SK-N-SH (cell line): ENCODE data around the gene CLCNKB. TPM values are rescaled to one million over a fixed set of nuclear protein-coding genes. Genes with fewer than 3 reads are reported as not detected.

ENCODE experiments used
- CTCF ChIA-PET: fragments of 300-600, 350-600 bp; formaldehyde crosslinking; extraction: SDS; loops from one replicate; lab custom pipeline; 2021; lab: Yijun Ruan, JAX
- POLR2A ChIA-PET: fragments of 350-600 bp; sonication (Branson Sonifier 250); formaldehyde crosslinking; extraction: SDS; loops from one replicate; lab custom pipeline; 2020; ENCODE audit warnings: antibody characterized with exemption, inconsistent platforms; lab: Yijun Ruan, JAX
- DNase-seq: peaks from one replicate; pipeline ENCODE4 v3.0.0; 2012
- H2AFZ ChIP-seq: fragments of 200-600 bp; sonication (generic); 2 replicates; pipeline ENCODE4 v1.8.1; 2016; ENCODE audit warnings: antibody characterized with exemption, mild to moderate bottlenecking, low read depth
- H3F3A ChIP-seq: fragments of 200-600 bp; sonication (generic); replicated peaks from 2 replicates; pipeline ENCODE3; 2016; ENCODE audit warnings: antibody characterized with exemption, mild to moderate bottlenecking; ENCODE audit not compliant: insufficient read depth
- H3K27ac ChIP-seq, 2 experiments: fragments of 200-500 bp in 1 of 2; fragments of 200-600 bp in 1 of 2; sonication (Bioruptor generic) in 1 of 2; sonication (generic), shearing (Covaris generic) in 1 of 2; 2 replicates each; pipeline versions ENCODE4 v1.5.1 to v1.6.1; 2014 to 2016; ENCODE audit warnings: low read depth in 2 of 2, inconsistent platforms in 1 of 2, low read length in 1 of 2, mild to moderate bottlenecking in 1 of 2, mixed read lengths in 1 of 2
- H3K27me3 ChIP-seq: fragments of 200-600 bp; sonication (generic), shearing (Covaris generic); 2 replicates; pipeline ENCODE4 v1.6.1; 2016; ENCODE audit warnings: mixed run types; ENCODE audit not compliant: insufficient read depth
- H3K36me3 ChIP-seq, 2 experiments: fragments of 200-500 bp in 1 of 2; fragments of 200-600 bp in 1 of 2; sonication (Bioruptor generic) in 1 of 2; sonication (generic) in 1 of 2; replicated peaks in 1 of 2; 2 replicates each; pipeline versions ENCODE3 to v1.5.1; 2014 to 2016; ENCODE audit warnings: low read length in 1 of 2, mild to moderate bottlenecking in 1 of 2; ENCODE audit not compliant: insufficient read depth in 2 of 2, control insufficient read depth in 1 of 2
- H3K4me1 ChIP-seq, 2 experiments: fragments of 200-500 bp in 1 of 2; fragments of 200-600 bp in 1 of 2; sonication (Bioruptor generic) in 1 of 2; sonication (generic), shearing (Covaris generic) in 1 of 2; 2 replicates each; pipeline versions ENCODE4 v1.5.1 to v1.6.1; 2014 to 2016; ENCODE audit warnings: low read depth in 1 of 2, low read length in 1 of 2, mixed run types in 1 of 2; ENCODE audit not compliant: insufficient read depth in 2 of 2, control insufficient read depth in 1 of 2
- H3K4me2 ChIP-seq: fragments of 200-600 bp; sonication (generic), shearing (Covaris generic); 2 replicates; pipeline ENCODE4 v1.6.1; 2017; ENCODE audit warnings: mixed run types
- H3K4me3 ChIP-seq, 2 experiments: fragments of 200-500 bp in 1 of 2; fragments of 200-600 bp in 1 of 2; sonication (Bioruptor generic) in 1 of 2; sonication (generic), shearing (Covaris generic) in 1 of 2; 2 replicates each; pipeline versions ENCODE4 v1.5.1 to v1.8.1; 2014 to 2016; ENCODE audit warnings: low read depth in 2 of 2, inconsistent platforms in 1 of 2, low read length in 1 of 2, mild to moderate bottlenecking in 1 of 2, mixed read lengths in 1 of 2, moderate library complexity in 1 of 2
- H3K79me2 ChIP-seq: fragments of 200-600 bp; sonication (generic); 2 replicates; pipeline ENCODE4 v1.8.1; 2017; ENCODE audit warnings: mild to moderate bottlenecking; ENCODE audit not compliant: insufficient read depth
- H3K9ac ChIP-seq: fragments of 200-600 bp; sonication (generic); 2 replicates; pipeline ENCODE4 v1.6.1; 2017; ENCODE audit warnings: mixed run types
- H3K9me2 ChIP-seq: fragments of 200-600 bp; sonication (generic); 2 replicates; pipeline ENCODE4 v1.6.1; 2017; ENCODE audit warnings: mixed run types
- H3K9me3 ChIP-seq: fragments of 200-600 bp; sonication (generic); 2 replicates; pipeline ENCODE4 v1.6.1; 2017; ENCODE audit warnings: mixed run types, mild to moderate bottlenecking, moderate library complexity
- H4K20me1 ChIP-seq: fragments of 200-600 bp; sonication (generic); 2 replicates; pipeline ENCODE4 v1.6.1; 2017; ENCODE audit warnings: mild to moderate bottlenecking, mixed run types; ENCODE audit not compliant: insufficient read depth
- FOXJ3 ChIP-seq: sonication (generic); formaldehyde crosslinking; IDR thresholded peaks from 2 replicates; pipeline ENCODE4 v1.5.1; 2020; ENCODE audit warnings: mild to moderate bottlenecking, missing genetic modification reagents
- GATA2 ChIP-seq: sonication (generic); formaldehyde crosslinking; IDR thresholded peaks from 2 replicates; pipeline ENCODE4 v1.5.0; 2020; ENCODE audit warnings: mild to moderate bottlenecking, missing genetic modification reagents
- MAX ChIP-seq: IDR thresholded peaks from 2 replicates; pipeline ENCODE4 v1.4.0; 2012; ENCODE audit warnings: low read depth
- MEF2A ChIP-seq: IDR thresholded peaks from 2 replicates; pipeline ENCODE4 v1.4.0; 2012; ENCODE audit warnings: low read depth, borderline replicate concordance
- MXI1 ChIP-seq: IDR thresholded peaks from 2 replicates; pipeline ENCODE4 v1.6.1; 2012; ENCODE audit warnings: mild to moderate bottlenecking, low read depth, low read length, improper control_type of control experiment
- POLR2AphosphoS5 ChIP-seq: IDR thresholded peaks from 2 replicates; pipeline ENCODE4 v1.6.1; 2012; ENCODE audit warnings: low read depth, low read length
- RCOR1 ChIP-seq: fragments of 150-350 bp; IDR thresholded peaks from 2 replicates; pipeline ENCODE4 v1.6.1; 2017; ENCODE audit warnings: antibody characterized with exemption, low read length
- TCF12 ChIP-seq: IDR thresholded peaks from 2 replicates; pipeline ENCODE4 v1.4.0; 2012
- ZBTB33 ChIP-seq: IDR thresholded peaks from 2 replicates; pipeline ENCODE4 v1.4.0; 2012; ENCODE audit warnings: low read depth, borderline replicate concordance
- WGBS: methylation state at CpG from one replicate; pipeline ENCODE4 v1.1.6; 2017; ENCODE audit warnings: low lambda C conversion rate; 5-methylcytosine and 5-hydroxymethylcytosine counted together
- polyA plus RNA-seq, 3 experiments: library from polyadenylated mRNA; depleted of rRNA; stranded (reverse); fragments of >200 nt; gene quantifications; 2 replicates each; pipeline ENCODE4 v1.2.3, GENCODE V29; 2012

CLCNKB gene
- polyA plus RNA-seq, 1 of the 3 experiments (the other 2 are of a cell fraction): 0.41 TPM

- H3K9ac ChIP-seq: no peak overlapping the region
- peak; percentile 80 for DNase-seq
Measured at GRCh38 chr1:16014509-16015482, 28.8 kb upstream of the CLCNKB start.

GRCh38 chr1:16015491-16015890, 28.1 kb upstream of the CLCNKB start:
- Histone ChIP-seq H3K36me3 (no peaks in the 10 kb centered on the region), H3K4me1 (peaks cover 10 to 56% of the 10 kb centered on the region in 2 experiments; a peak in 2 of 4 replicates), H4K20me1 (no peaks in the 10 kb centered on the region), H3F3A (no peaks in the 10 kb centered on the region), H3K4me2 (no peak overlapping the region), H3K9me2 (no peaks in the 10 kb centered on the region), H3K9me3 (no peaks in the 10 kb centered on the region), H3K79me2 (no peaks in the 10 kb centered on the region), H2AFZ (no peak overlapping the region), H3K27ac (no peak overlapping the region), H3K27me3 (no peaks in the 10 kb centered on the region), H3K4me3 (no peak overlapping the region), H3K9ac (no peak overlapping the region)
- no peak for DNase-seq
- POLR2A ChIA-PET: no interaction called here
- TF ChIP-seq MXI1 (no peak), MAX (no peak), ZBTB33 (no peak), GATA2 (CRISPR knock-in tag) (no peak), RCOR1 (no peak), MEF2A (no peak), POLR2AphosphoS5 (no peak)
- CTCF ChIA-PET: interaction anchor here (1.9 to 4.8 kb wide), 3 partner anchors 17 to 41 kb away, joined by 8 to 27 read pairs (median 14); no protein-coding TSS in a partner anchor
- WGBS: 91% methylated on average over 8 of the region's 25 CpGs

More at GRCh38 chr1:16014509-16015482, 28.8 kb upstream of the CLCNKB start:
- H2AFZ ChIP-seq: no peak overlapping the region
- H3K4me3 ChIP-seq: no peak overlapping the region
- POLR2A ChIA-PET: no interaction called here
- no peaks in the 10 kb centered on the region for H3K36me3 ChIP-seq
- H3K4me1 ChIP-seq: peaks cover 6 to 49% of the 10 kb centered on the region in 2 experiments; a peak in 2 of 4 replicates
- H3K9me2 ChIP-seq: no peaks in the 10 kb centered on the region
- H3F3A ChIP-seq: no peaks in the 10 kb centered on the region
- H4K20me1 ChIP-seq: no peaks in the 10 kb centered on the region
- peak overlapping the region in 1 of 2 experiments; percentile 28; a peak in 1 of 4 replicates for H3K27ac ChIP-seq
- no peaks in the 10 kb centered on the region for H3K9me3 ChIP-seq
- no peaks in the 10 kb centered on the region for H3K27me3 ChIP-seq
- H3K4me2 ChIP-seq: no peak overlapping the region
- TF ChIP-seq GATA2 (CRISPR knock-in tag) (peak; percentile 15; the same call in 1 of the 2 replicates), FOXJ3 (CRISPR knock-in tag) (peak; percentile 51; the same call in 1 of the 2 replicates), TCF12 (no peak)
- CTCF ChIA-PET: interaction anchor here (0.7 to 4.8 kb wide), 10 partner anchors 18 to 365 kb away, joined by 3 to 27 read pairs (median 3); partner anchors contain the start of gene FAM131C
- WGBS: 72% methylated on average over 17 of the region's 17 CpGs
- no peaks in the 10 kb centered on the region for H3K79me2 ChIP-seq
